GM21367 (cell line): ENCODE measurements around the gene TSNAXIP1.

Source experiments
- ATAC-seq: cut with Tn5 transposase; IDR thresholded peaks from one replicate; pipeline ENCODE4 v1.9.1; 2021; ENCODE audit not compliant: unreplicated experiment

TSNAXIP1 gene

GRCh38 chr16:67782567-67783352, 23.9 kb upstream of the TSNAXIP1 start:
- ATAC-seq: no peak

DNA sequence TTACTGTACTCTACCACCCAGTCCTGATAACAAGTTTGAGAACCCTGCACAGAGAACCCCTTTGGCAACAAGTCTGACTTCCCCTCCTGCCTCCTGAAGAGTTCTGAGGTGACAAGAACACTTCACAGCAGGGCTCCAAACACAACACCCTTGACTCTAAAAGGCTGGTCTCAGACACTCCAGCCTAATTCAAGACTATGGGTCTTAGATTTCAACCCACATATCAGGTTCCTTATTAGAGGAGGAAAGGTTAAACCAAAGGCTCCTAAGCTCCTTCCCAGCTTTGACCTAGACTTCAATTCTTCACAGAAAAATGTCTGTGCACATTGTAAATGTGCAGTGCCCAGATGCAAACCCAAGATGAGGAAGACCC, 23.4 kb upstream of the TSNAXIP1 start:
- ATAC-seq: no peak

DNA sequence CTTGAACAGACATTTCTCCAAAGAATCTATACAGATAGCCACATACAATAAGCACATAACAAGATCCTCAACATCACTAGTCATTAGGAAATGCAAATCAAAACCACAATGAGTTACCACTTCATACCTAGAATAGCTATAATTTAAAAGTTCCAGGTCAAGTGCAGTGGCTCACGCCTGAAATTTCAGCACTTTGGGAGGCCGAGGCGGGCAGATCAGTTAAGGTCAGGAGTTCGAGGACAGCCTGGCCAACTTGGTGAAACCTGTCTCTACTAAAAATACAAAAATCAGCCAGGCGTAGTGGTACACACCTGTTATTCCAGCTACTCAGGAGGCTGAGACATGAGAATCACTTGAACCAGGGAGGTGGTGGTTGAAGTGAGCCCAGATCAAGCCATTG, 20.2 kb upstream of the TSNAXIP1 start:
- no peak for ATAC-seq

- no peak for ATAC-seq
These were observed 16.6 kb upstream of the TSNAXIP1 start for GRCh38 chr16:67790071-67790470.

DNA sequence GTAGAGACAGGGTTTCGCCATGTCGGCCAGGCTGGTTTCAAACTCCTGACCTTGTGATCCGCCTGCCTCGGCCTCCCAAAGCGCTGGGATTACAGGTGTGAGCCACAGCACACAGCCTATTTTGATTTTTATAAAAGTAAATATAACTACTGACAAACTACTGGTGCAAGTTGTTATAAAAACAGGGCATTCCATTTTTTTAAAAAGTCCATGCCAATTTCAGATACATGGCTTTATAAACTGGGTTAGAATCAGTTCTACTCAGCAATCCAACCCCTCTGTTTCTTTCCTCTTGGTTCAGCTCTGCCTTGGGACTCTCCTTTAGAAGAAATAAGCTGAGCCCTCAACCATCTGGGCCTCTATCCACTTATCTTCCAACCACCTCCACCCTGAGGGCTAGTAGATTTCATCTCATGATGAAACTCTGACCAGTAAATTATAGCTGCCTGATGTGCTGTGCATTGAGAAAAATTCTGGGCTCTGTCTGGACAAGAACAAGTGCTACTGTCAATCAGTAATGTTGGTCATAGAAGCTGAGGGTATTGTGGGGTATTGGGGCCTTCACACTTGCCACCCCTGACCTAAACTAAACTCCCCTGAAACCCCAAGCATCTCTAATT, 10.5 kb upstream of the TSNAXIP1 start:
- no peak for ATAC-seq

DNA sequence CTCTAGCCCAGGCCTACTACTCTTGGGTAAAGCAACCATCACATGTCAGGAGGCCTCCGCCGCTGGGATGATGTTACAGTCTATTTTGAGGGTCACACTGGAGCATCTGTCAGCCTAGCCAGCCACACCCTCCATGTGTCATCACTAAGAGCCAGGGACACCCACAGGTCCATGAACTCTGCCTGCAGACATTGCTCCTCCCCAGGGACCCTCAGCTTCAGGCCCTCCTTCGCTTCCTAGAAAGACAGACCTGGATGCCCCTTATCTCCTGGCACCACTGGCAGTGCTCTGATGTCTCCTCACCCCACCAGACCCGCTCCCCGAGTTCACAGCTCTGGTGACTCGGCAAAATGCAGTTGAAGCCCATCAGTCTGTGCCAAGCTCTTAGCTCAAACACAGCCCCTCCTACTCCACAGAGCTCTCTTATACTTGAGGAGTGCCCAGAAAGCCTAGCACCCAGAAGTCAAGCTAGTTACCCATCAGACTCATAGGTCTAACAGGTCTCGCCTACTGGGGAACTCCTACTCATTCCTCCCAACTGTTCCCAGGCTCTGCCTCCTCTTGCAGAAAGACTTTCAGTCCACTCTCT, 6.3 kb upstream of the TSNAXIP1 start:
- ATAC-seq: no peak

DNA sequence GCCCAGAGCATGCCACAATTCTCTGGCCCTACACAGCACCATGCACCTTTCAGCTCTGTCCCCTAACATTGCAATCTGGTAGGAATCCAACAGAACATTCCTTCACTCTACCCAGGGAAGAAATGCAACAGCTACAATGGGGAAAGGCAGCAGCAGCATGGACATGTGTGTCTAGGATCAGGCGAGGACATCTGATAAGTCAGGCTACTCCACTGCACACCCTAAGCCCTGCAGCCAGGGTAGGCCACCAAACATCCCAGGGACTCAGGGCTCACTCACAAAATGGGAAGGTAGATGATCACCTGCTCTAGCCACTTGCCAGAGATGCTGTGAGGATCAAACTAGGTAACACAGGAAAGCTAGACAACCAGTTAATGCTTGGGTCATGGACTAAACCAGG, 5.4 kb upstream of the TSNAXIP1 start:
- no peak for ATAC-seq

GRCh38 chr16:67801883-67802282, 4.8 kb upstream of the TSNAXIP1 start:
- no peak for ATAC-seq

DNA sequence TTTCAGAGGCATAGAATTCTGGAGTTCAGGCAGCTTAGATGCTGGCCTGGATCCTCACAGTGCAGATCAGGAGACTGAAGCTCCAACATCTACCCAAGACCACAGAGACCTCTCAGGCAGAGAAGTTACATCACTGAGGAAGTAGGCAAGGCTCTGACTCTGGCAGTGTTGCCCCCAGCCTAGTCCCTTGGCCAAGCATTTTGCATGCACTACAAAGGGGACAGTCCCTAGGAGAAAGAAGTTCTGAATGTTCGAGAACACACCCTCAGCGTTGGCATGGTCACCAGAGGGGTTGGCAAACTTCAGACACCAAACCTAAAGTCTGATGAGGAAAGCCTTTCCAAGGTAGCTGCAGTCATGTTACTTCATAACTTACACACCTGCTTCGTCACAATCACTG, 2.8 kb upstream of the TSNAXIP1 start:
- ATAC-seq: no peak

DNA sequence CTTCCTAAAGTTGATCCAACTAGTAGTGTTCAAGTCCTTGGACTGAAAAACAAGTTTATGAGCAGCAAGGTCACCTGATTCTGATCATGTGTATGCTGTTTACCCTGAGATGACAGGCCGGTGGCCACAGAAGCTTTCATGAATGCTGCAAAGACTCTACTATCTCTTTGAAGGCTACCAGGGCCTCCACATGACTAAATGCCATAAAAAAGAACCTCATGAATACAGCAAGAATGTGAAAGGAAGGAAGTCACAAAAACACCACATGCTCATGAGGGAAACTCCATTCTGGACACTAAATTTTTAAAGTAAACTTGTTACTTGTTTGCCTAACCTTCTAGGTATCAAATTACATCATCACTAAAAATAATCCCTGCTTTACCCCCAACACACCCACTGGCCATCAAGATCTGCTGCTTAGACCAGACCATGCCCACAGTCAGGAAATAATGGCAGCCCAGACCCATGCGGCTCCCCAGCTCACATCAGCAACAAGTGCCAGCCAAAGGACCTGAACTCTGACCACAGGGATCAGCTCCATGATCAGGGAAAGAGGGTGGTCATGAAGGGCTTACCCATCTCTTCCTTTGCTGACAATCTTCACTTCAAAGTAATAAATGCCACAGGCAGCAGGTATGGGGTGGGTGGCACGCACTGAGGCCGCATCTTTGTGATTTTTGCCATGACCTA, 1.7 kb upstream of the TSNAXIP1 start:
- no peak for ATAC-seq

DNA sequence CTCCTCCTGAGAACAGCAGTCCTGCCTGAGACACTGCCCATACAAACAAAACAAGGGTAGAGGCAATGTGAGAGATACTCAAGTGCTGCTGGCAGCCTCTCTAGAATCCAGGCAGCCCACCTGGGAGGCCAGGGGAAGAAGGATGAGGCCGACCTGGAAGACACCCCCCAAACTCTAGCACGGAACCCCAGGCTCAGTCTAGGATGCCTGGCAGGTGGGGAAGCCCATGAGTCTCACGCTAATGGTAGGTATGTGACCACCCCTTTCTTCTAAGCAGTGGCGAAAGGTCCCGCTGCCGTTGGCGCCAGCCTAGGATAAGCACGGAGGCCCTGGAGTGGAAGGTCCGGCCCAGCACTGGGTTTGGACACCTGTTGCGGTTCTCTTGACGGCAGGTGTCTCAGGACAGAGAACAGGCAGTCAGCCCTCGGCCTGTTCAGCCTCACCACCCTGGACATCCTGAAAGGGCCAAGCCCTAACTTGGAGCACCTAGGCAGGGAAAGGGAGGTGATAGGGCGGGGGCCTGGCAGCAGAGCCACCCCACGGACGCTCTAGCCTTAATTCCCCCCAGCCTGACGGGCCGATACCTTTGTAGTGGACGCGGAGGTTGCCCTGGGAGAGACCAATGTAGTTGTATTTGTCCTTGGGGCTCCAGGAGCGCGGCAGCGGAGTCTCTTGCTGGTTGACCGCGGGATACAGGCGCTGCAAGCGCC, 816 bp upstream of the TSNAXIP1 start:
- ATAC-seq: no peak

- ATAC-seq: no peak
These were observed 526 bp downstream of the TSNAXIP1 start for GRCh38 chr16:67807148-67807682.

DNA sequence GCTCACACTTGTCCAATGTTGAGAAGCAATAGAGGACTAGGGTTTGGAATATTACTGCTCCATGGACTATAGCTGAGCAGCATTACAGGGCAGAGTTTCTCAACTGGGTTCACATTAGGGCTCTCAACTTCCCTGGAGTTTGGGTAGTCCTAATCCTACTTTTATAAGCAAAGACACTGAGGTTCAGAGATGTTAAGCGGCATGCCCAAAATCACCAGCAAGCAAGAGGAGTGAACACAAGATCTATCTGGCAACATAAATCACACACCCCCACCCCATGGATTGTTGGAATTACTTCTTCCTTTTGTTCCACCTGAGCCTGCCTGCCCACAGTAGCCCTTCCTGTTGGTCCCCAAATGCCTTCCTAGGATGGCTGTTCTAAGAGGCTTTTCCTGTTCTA, 5.2 kb downstream of the TSNAXIP1 start:
- no peak for ATAC-seq

DNA sequence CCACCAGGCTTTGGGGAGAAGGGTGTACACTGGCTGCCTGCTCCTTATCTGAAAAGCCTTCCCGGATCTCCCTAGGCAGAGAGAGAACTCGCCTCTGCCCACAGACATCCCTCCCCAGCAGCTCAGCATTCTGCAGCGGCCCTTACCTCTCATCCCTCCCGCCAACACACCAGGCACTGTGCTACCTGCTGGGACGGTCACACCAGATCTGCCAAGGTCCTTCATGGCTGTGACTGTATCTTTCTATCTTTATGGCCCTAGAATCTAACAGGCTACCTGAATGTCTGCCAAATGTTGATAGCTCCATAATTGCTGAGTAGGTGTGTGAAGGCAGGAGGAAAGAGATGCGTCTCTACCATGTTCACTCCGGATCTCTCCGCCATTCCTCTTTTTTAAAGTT, 7.9 kb downstream of the TSNAXIP1 start:
- no peak for ATAC-seq

- no peak for ATAC-seq
These were observed 14.0 kb downstream of the TSNAXIP1 start for GRCh38 chr16:67820608-67821259.

DNA sequence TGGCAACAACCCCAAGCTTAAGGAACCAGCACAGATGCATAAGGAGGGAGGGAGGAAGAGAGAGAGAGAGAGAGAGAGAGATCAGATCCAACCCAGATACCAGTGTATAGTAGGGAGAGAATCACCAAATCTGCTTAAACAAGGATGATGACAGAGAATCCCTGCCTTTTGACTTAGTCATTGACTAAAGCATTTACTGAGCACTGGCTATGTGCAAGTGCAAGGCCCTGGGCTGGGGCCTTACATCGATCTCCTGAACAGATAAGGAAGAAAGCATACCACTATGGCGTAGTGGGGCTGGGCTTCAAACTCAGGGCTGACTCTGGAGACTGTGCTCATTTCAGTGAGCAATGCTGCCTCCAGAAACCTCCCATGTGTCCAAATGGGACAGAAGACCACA, 15.8 kb downstream of the TSNAXIP1 start:
- no peak for ATAC-seq

GRCh38 chr16:67825119-67825518, 18.4 kb downstream of the TSNAXIP1 start:
- no peak for ATAC-seq

DNA sequence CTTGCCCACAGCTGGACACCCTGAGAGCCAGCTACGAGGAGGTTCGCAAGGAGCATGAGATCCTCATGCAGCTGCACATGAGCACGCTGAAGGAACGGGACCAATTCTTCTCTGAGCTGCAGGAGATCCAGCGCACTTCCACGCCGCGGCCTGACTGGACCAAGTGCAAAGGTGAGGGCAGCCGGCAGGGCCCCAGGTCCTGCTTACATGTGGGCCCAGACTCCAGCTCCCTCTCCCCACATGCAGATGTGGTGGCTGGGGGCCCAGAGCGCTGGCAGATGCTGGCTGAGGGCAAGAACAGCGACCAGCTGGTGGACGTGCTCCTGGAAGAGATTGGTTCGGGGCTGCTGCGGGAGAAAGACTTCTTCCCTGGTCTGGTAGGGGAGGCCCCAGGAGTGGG, 19.2 kb downstream of the TSNAXIP1 start:
- ATAC-seq: no peak

- no peak for ATAC-seq
These were observed 22.0 kb downstream of the TSNAXIP1 start for GRCh38 chr16:67828651-67829050.

DNA sequence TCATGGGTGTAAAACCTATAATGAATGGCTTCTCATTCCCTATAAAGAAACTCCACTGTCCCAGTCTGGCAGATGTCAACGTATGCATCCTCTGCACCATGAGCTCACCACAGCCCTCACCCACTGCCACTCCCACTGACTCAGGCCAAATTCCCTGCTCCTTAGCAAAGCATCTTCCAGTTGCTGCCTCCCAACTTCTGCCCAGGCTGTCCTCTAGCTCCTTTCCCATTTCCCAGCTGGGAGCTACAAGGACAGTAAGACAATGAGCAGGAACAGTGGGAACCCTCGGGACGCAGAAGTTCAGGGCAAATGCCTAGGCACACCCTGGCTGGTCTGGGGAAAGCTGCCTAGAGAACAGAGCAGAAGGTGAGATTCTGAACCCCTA, 26.3 kb downstream of the TSNAXIP1 start:
- ATAC-seq: no peak
